Psoas muscle (tissue), 8 donors: ENCODE measurements around the gene KLHL25. TPM values are rescaled to one million over a fixed set of nuclear protein-coding genes. Genes with fewer than 3 reads are reported as not detected.

Experiments used
- ATAC-seq, 4 donors: fragments of 200-7000 bp; cut with Tn5 transposase; one replicate each; pipeline ENCODE4 v1.9.1; 2020; ENCODE audit warnings: moderate library complexity in 3 of 4, mild to moderate bottlenecking in 2 of 4
- DNase-seq, 2 donors: peaks; one replicate each; pipeline ENCODE4 v3.0.0-alpha.2; 2020
- H3K27ac ChIP-seq: fragments of 200-600 bp; one replicate; pipeline ENCODE4 v1.8.0; 2022
- H3K27me3 ChIP-seq, 3 donors: fragments of 200-600 bp in 1 of 3; one replicate each; pipeline versions ENCODE4 v1.6.1 to v1.8.0; 2013 to 2022; ENCODE audit warnings: low read length in 2 of 3, mild to moderate bottlenecking in 2 of 3, moderate library complexity in 1 of 3; ENCODE audit not compliant: insufficient read depth in 3 of 3
- H3K36me3 ChIP-seq, 2 donors: fragments of 200-600 bp in 1 of 2; one replicate each; pipeline versions ENCODE4 v1.6.1 to v1.8.0; 2013 to 2022; ENCODE audit warnings: low read depth in 1 of 2, mild to moderate bottlenecking in 1 of 2, moderate library complexity in 1 of 2; ENCODE audit not compliant: insufficient read depth in 1 of 2
- H3K4me1 ChIP-seq: fragments of 200-600 bp; one replicate; pipeline ENCODE4 v1.8.0; 2022
- H3K4me3 ChIP-seq: fragments of 200-600 bp; one replicate; pipeline ENCODE4 v1.8.0; 2022; ENCODE audit warnings: mild to moderate bottlenecking
- H3K9me3 ChIP-seq: fragments of 200-600 bp; one replicate; pipeline ENCODE4 v1.8.0; 2022
- CTCF ChIP-seq: fragments of 200-600 bp; IDR thresholded peaks from one replicate; pipeline ENCODE4 v1.8.0; 2022; ENCODE audit warnings: antibody characterized with exemption
- WGBS, 3 donors: extraction: QIAGEN DNeasy Blood & Tissue Kit; methylation state at CpG; one replicate each; pipeline versions ENCODE4 v1.1.6 to v1.1.7; 2013; 5-methylcytosine and 5-hydroxymethylcytosine counted together
- intact Hi-C, 2 donors: fragments of 100-400 bp; cut with DNase I; formaldehyde crosslinking; loops; one replicate each; pipeline versions ENCODE4 v1.11.0 to v1.14.2; 2022
- polyA plus RNA-seq, 3 donors: library from polyadenylated mRNA; stranded (reverse); fragments of 200-250 nt; gene quantifications; one replicate each; pipeline ENCODE4 v1.2.3, GENCODE V29; 2013
- total RNA-seq, 4 donors: library from RNA; stranded (reverse); fragmentation: NEBNext Ultra II Directional in 2 of 4; extraction: Animal tissue kit (Norgen Biotek cat#: 25700) in 2 of 4; gene quantifications; one replicate each; pipeline versions ENCODE4 v1.2.1 to v1.2.4, GENCODE V29; 2021 to 2023
- donor health status: healthy with polysubstance abuse.
- donor health status: DM: no; HTN: no; CAD: no; lungs with moderate emphysema.
- donor health status: Bipolar disorder and iron deficiency.
- donor health status: healthy.
- donor health status: DM: yes; HTN: yes; CAD: no.
- donor health status: DM: no; HTN: no; CAD: no.
- donor health status: DM: no; HTN: no; CAD: no.
- donor health status: DM: yes; HTN: yes; CAD: no.

KLHL25 gene
- total and polyA plus RNA-seq, 7 donors = 3.8 to 15.7 (median 8.1) TPM

- 35 to 46% (median 36%) methylated on average over 15 of the region's 15 CpGs for WGBS, 3 donors
- Histone ChIP-seq H3K27ac (peak overlapping the region; percentile 52), H3K36me3 (no peaks in the 10 kb centered on the region), H3K9me3 (no peaks in the 10 kb centered on the region), H3K27me3 (no peaks in the 10 kb centered on the region), H3K4me3 (peak overlapping the region; percentile 74), H3K4me1 (peaks cover 16% of the 10 kb centered on the region)
- intact Hi-C loops = no loop called here
- no peak for DNase-seq
- no peak for ATAC-seq
- no peak for TF ChIP-seq CTCF
These were observed 896 bp upstream of the KLHL25 start for GRCh38 chr15:85795337-85796305.

- DNase-seq (peak; percentile 70 to 84), ATAC-seq (peak; percentile 68 to 83 (median 72))
- no peak for TF ChIP-seq CTCF
- WGBS, 3 donors = 1 to 2% (median 1%) methylated on average over 54 to 56 of the region's 56 CpGs
- peak overlapping the region; percentile 95 for H3K27ac ChIP-seq
- H3K9me3 ChIP-seq = no peaks in the 10 kb centered on the region
- peak overlapping the region; percentile 74 for H3K4me3 ChIP-seq
- no peaks in the 10 kb centered on the region for H3K27me3 ChIP-seq
- H3K4me1 ChIP-seq = peaks cover 16% of the 10 kb centered on the region
- no peaks in the 10 kb centered on the region for H3K36me3 ChIP-seq
- intact Hi-C loops = loop anchor here (5.0 kb wide), 2 partner anchors 37 to 47 kb away; no protein-coding TSS in a partner anchor
These were observed 806 bp downstream of the KLHL25 start for GRCh38 chr15:85793641-85794597.

- no peak for DNase-seq
- H3K4me1 ChIP-seq = peaks cover 20% of the 10 kb centered on the region
- H3K9me3 ChIP-seq = no peaks in the 10 kb centered on the region
- peak overlapping the region; percentile 95 for H3K27ac ChIP-seq
- H3K4me3 ChIP-seq = peak overlapping the region; percentile 74
- ATAC-seq = peak; percentile 15 to 48 (median 34)
- H3K36me3 ChIP-seq = no peaks in the 10 kb centered on the region
- 61 to 75% (median 63%) methylated on average over 14 of the region's 14 CpGs for WGBS, 3 donors
- no peaks in the 10 kb centered on the region for H3K27me3 ChIP-seq
- intact Hi-C loops = loop anchor here (5.0 kb wide), 2 partner anchors 36 to 46 kb away; no protein-coding TSS in a partner anchor
- no peak for TF ChIP-seq CTCF
These were observed 1.7 kb downstream of the KLHL25 start for GRCh38 chr15:85792912-85793590.

GRCh38 chr15:85792102-85792731 is 2.5 kb downstream of the KLHL25 start:
- DNase-seq = no peak
- Histone ChIP-seq H3K36me3 (no peaks in the 10 kb centered on the region), H3K27me3 (no peaks in the 10 kb centered on the region), H3K4me3 (no peak overlapping the region), H3K9me3 (no peaks in the 10 kb centered on the region), H3K4me1 (peaks cover 27% of the 10 kb centered on the region), H3K27ac (no peak overlapping the region)
- TF ChIP-seq CTCF = no peak
- no peak for ATAC-seq
- intact Hi-C loops = loop anchor here (5.0 kb wide), 2 partner anchors 35 to 45 kb away; no protein-coding TSS in a partner anchor
- WGBS, 3 donors = 93 to 99% (median 96%) methylated on average over 4 of the region's 4 CpGs
